OCI-LY7 (cell line): Measurements from ENCODE around the gene NTM. TPM values are rescaled to one million over a fixed set of nuclear protein-coding genes. Genes with fewer than 3 reads are reported as not detected.
A peak's percentile ranks its signal among the peaks of the same experiment; 100 is the strongest.

Experiments
- BruUV-seq: library from RNA; stranded (reverse); fragments of 400-500 nt; replicated peaks from 2 replicates; lab custom pipeline; 2021; lab: Mats Ljungman, UMichigan
- CTCF ChIA-PET: fragments of 300-600 bp; sonication (Branson Sonifier 250); formaldehyde crosslinking; loops from one replicate; lab custom pipeline; 2022; ENCODE audit warnings: antibody characterized with exemption; ENCODE audit not compliant: unreplicated experiment; lab: Charles Lee
- POLR2A ChIA-PET: fragments of 300-600 bp; sonication (Branson Sonifier 250); formaldehyde crosslinking; loops from one replicate; lab custom pipeline; 2022; ENCODE audit warnings: antibody characterized with exemption; lab: Charles Lee
- DNase-seq: peaks from one replicate; pipeline ENCODE4 v3.0.0-alpha.2; 2015; ENCODE audit warnings: low spot score
- H2AFZ ChIP-seq: fragments of 200-600 bp; sonication (generic), shearing (Covaris generic); 2 replicates; pipeline ENCODE4 v1.6.1; 2014; ENCODE audit warnings: mild to moderate bottlenecking, antibody characterized with exemption, low read length, moderate library complexity
- H3K27ac ChIP-seq: fragments of 200-600 bp; sonication (generic); 2 replicates; pipeline ENCODE4 v1.5.1; 2014; ENCODE audit warnings: mixed run types, low read depth, mild to moderate bottlenecking, moderate library complexity, low read length, inconsistent platforms; ENCODE audit not compliant: poor library complexity, severe bottlenecking
- H3K36me3 ChIP-seq: fragments of 200-600 bp; sonication (generic); 2 replicates; pipeline ENCODE4 v1.6.1; 2014; ENCODE audit warnings: mild to moderate bottlenecking, antibody characterized with exemption, low read length, moderate library complexity, mixed read lengths; ENCODE audit not compliant: insufficient read depth
- H3K4me1 ChIP-seq: fragments of 200-600 bp; sonication (generic); 2 replicates; pipeline ENCODE4 v1.5.1; 2014; ENCODE audit warnings: mild to moderate bottlenecking, low read length; ENCODE audit not compliant: insufficient read depth, poor library complexity, severe bottlenecking
- H3K4me2 ChIP-seq: fragments of 200-600 bp; sonication (generic); 2 replicates; pipeline ENCODE4 v1.6.1; 2014; ENCODE audit warnings: mild to moderate bottlenecking, low read length
- H3K4me3 ChIP-seq: fragments of 200-600 bp; sonication (generic); 2 replicates; pipeline ENCODE4 v1.5.1; 2014; ENCODE audit warnings: mild to moderate bottlenecking, low read depth, low read length; ENCODE audit not compliant: poor library complexity, severe bottlenecking
- H3K79me2 ChIP-seq: fragments of 200-600 bp; sonication (generic); 2 replicates; pipeline ENCODE4 v1.6.1; 2016; ENCODE audit warnings: low read depth, mild to moderate bottlenecking, low read length, moderate library complexity, mixed read lengths; ENCODE audit not compliant: insufficient read depth
- H3K9me2 ChIP-seq: fragments of 200-600 bp; sonication (generic); 2 replicates; pipeline ENCODE4 v1.6.1; 2016; ENCODE audit warnings: mild to moderate bottlenecking, low read length, mixed read lengths; ENCODE audit not compliant: insufficient read depth
- H3K9me3 ChIP-seq: fragments of 200-600 bp; sonication (generic); 2 replicates; pipeline ENCODE4 v1.6.1; 2014; ENCODE audit warnings: mild to moderate bottlenecking, mixed run types, low read length, mixed read lengths
- H4K20me1 ChIP-seq: fragments of 200-600 bp; sonication (generic); 2 replicates; pipeline ENCODE4 v1.6.1; 2014; ENCODE audit warnings: mild to moderate bottlenecking, antibody characterized with exemption, low read length, moderate library complexity, mixed read lengths; ENCODE audit not compliant: insufficient read depth
- EZH2phosphoT487 ChIP-seq: fragments of 200-600 bp; sonication (generic); IDR thresholded peaks from 2 replicates; pipeline ENCODE4 v1.6.1; 2018; ENCODE audit warnings: low read depth, borderline replicate concordance, mild to moderate bottlenecking, mixed run types, antibody characterized with exemption, low read length, moderate library complexity, mixed read lengths
- intact Hi-C: fragments of 100-400 bp; cut with micrococcal nuclease; formaldehyde crosslinking; loops from one replicate; pipeline ENCODE4 v1.10.0; 2022; ENCODE audit not compliant: unreplicated experiment
- total RNA-seq, 2 experiments: library from RNA; depleted of rRNA in 1 of 2; stranded (reverse); fragments of >200 nt in 1 of 2; shearing (Covaris generic) in 1 of 2; gene quantifications; 2 replicates each; pipeline ENCODE4 v1.2.3, GENCODE V29; 2014 to 2022
- TF ChIP-seq, protein P1 (sequence below): fragments of 200-600 bp; sonication (generic); conservative IDR thresholded peaks from 2 replicates; pipeline ENCODE4 v1.5.1; 2014; ENCODE audit warnings: mild to moderate bottlenecking, antibody characterized with exemption, low read length, moderate library complexity, mixed read lengths

Gene NTM
- total RNA-seq, 2 experiments from 2014 or later = not detected

DNA sequence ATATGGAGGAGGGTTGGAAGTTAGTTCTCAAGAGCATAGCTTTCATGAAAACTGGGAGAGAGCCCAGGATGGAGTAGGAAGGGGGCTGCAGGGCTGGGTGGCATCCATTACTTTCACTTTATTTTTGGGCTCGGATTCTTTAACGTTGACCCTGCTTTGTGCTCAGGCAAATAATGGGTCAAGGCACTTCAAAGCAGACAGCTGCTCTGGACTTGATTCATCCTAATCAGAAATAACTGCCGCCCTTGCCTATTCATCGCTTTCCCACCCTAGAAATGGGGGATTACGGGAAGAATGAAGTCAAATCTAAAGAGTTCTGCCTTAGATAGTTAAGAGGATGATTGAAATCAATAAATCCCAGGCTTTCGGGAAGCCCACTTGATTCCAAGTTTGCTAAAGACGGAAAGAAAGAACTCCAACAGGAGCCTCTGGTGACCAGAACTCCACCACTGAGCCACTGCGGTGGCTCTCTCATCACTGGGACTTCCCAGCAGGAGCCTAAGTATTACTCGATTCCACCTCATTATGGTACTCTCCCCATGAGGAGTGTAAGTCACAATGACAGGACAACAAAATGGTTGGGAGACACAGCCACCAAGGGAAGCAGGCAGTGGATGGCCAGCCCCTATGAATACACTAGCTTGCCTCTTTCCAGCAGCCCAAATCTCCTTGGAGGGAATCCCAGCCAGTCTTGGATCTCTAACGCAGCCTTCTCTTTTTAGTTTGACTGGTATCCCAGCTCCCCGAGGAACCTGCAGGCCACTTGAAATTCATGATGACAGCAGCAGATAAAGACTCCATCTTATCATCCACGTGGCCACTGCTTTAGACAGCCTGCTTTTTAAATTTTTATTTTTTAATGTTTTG is 815.5 kb downstream of the NTM start:
- ChIA-PET CTCF (no interaction called here), POLR2A (no interaction called here)
- BruUV-seq = no TSS peak
- Histone ChIP-seq H3K27ac (no peak overlapping the region), H3K4me1 (no peaks in the 10 kb centered on the region), H3K4me3 (no peak overlapping the region), H3K36me3 (no peaks in the 10 kb centered on the region), H3K79me2 (no peaks in the 10 kb centered on the region), H3K4me2 (no peak overlapping the region), H3K9me3 (no peaks in the 10 kb centered on the region), H4K20me1 (no peaks in the 10 kb centered on the region), H3K9me2 (no peaks in the 10 kb centered on the region), H2AFZ (no peak overlapping the region)
- no peak for DNase-seq
- TF ChIP-seq, protein P1, sequence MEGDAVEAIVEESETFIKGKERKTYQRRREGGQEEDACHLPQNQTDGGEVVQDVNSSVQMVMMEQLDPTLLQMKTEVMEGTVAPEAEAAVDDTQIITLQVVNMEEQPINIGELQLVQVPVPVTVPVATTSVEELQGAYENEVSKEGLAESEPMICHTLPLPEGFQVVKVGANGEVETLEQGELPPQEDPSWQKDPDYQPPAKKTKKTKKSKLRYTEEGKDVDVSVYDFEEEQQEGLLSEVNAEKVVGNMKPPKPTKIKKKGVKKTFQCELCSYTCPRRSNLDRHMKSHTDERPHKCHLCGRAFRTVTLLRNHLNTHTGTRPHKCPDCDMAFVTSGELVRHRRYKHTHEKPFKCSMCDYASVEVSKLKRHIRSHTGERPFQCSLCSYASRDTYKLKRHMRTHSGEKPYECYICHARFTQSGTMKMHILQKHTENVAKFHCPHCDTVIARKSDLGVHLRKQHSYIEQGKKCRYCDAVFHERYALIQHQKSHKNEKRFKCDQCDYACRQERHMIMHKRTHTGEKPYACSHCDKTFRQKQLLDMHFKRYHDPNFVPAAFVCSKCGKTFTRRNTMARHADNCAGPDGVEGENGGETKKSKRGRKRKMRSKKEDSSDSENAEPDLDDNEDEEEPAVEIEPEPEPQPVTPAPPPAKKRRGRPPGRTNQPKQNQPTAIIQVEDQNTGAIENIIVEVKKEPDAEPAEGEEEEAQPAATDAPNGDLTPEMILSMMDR = no peak
- TF ChIP-seq EZH2phosphoT487 = no peak
- intact Hi-C loops = no loop called here

DNA sequence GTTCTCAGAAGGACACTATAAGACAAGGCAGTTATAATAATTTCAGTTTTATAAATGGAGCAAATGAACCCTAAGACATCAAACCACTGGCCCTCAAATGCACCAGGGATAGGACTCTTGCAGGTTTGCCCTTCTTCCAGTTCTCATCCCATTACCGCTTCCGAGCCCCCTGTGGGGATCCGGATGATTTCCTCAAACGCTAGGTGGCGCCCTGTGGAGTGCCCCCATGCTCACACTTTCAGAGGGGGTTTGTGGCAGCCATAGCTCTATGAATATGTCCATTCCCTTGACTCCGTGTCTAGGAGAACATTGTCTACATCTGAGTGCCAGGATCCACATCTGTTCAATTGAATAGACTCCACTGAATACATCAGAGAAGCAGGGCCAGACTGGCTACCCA is 816.3 kb downstream of the NTM start:
- Histone ChIP-seq H3K4me2 (no peak overlapping the region), H4K20me1 (no peaks in the 10 kb centered on the region), H3K9me2 (no peaks in the 10 kb centered on the region), H2AFZ (no peak overlapping the region), H3K36me3 (no peaks in the 10 kb centered on the region), H3K4me3 (no peak overlapping the region), H3K27ac (no peak overlapping the region), H3K9me3 (no peaks in the 10 kb centered on the region), H3K79me2 (no peaks in the 10 kb centered on the region), H3K4me1 (no peaks in the 10 kb centered on the region)
- DNase-seq = no peak
- ChIA-PET POLR2A (no interaction called here), CTCF (no interaction called here)
- intact Hi-C loops = no loop called here
- BruUV-seq = no TSS peak
- TF ChIP-seq EZH2phosphoT487 = no peak
- TF ChIP-seq, protein P1 = peak; percentile 60

DNA sequence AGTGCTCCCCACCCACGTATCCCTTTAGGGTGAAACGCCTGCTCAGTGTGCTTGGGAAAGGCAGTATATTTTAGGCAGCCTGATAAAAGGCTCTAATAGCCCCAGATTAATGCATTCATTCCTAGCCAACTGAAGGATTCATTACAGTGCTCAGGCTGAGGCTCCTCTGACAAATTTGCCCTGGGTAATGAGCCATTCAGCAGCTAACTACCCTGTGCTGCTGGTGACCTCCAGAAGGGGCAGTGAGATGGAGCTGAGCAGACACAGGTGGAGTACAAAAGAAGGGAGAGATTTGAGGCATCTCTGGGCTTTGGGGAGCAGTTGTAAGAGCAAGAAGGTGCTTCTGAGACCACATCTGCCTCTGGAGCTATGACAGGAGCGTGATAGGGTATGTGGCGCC is 817.0 kb downstream of the NTM start:
- H3K9me2 ChIP-seq = no peaks in the 10 kb centered on the region
- no peaks in the 10 kb centered on the region for H4K20me1 ChIP-seq
- CTCF ChIA-PET = no interaction called here
- intact Hi-C loops = no loop called here
- TF ChIP-seq, protein P1 = no peak
- no peak for TF ChIP-seq EZH2phosphoT487
- H3K36me3 ChIP-seq = no peaks in the 10 kb centered on the region
- no peak overlapping the region for H2AFZ ChIP-seq
- DNase-seq = no peak
- POLR2A ChIA-PET = no interaction called here
- no peak overlapping the region for H3K4me3 ChIP-seq
- no peaks in the 10 kb centered on the region for H3K4me1 ChIP-seq
- H3K9me3 ChIP-seq = no peaks in the 10 kb centered on the region
- no peak overlapping the region for H3K27ac ChIP-seq
- BruUV-seq = no TSS peak
- no peak overlapping the region for H3K4me2 ChIP-seq
- H3K79me2 ChIP-seq = no peaks in the 10 kb centered on the region
